H1 (cell line): ENCODE measurements around the gene FGD6. TPM values are rescaled to one million over a fixed set of nuclear protein-coding genes. Genes with fewer than 3 reads are reported as not detected.

Experiments
- CTCF ChIA-PET: fragments of 300-600 bp; sonication (Branson Sonifier 250); formaldehyde crosslinking; loops from one replicate; lab custom pipeline; 2021; ENCODE audit not compliant: partially characterized antibody; lab: Charles Lee
- POLR2A ChIA-PET: fragments of 300-600 bp; sonication (Branson Sonifier 250); formaldehyde crosslinking; loops from one replicate; lab custom pipeline; 2021; ENCODE audit warnings: inconsistent platforms; ENCODE audit not compliant: partially characterized antibody; lab: Charles Lee
- DNase-seq, 2 experiments: peaks; one replicate each; pipeline versions ENCODE4 v3.0.0 to v3.0.0-alpha.2; 2010 to 2022; ENCODE audit warnings: low spot score in 2 of 2, low read depth in 1 of 2, mixed read lengths in 1 of 2
- FAIRE-seq: peaks from 2 replicates; lab custom pipeline; 2011; peaks lifted over from hg19 to GRCh38; lab: Jason Lieb, UNC
- H2AFZ ChIP-seq: 2 replicates; pipeline ENCODE4 v1.8.1; 2012; ENCODE audit warnings: low read length, inconsistent platforms
- H2AK5ac ChIP-seq: 2 replicates; pipeline ENCODE4 v1.6.1; 2013; ENCODE audit warnings: low read depth, low read length
- H2BK120ac ChIP-seq: replicated peaks from 2 replicates; pipeline ENCODE3; 2013; ENCODE audit warnings: low read depth, low read length, inconsistent platforms
- H2BK12ac ChIP-seq: 2 replicates; pipeline ENCODE4 v1.6.1; 2013; ENCODE audit warnings: low read depth, low read length
- H2BK15ac ChIP-seq: 2 replicates; pipeline ENCODE4 v1.6.1; 2013; ENCODE audit warnings: low read length
- H2BK20ac ChIP-seq: 2 replicates; pipeline ENCODE4 v1.6.1; 2013; ENCODE audit warnings: low read length
- H2BK5ac ChIP-seq: 2 replicates; pipeline ENCODE4 v1.6.1; 2013; ENCODE audit warnings: low read depth, low read length
- H3K14ac ChIP-seq: 2 replicates; pipeline ENCODE4 v1.6.1; 2013; ENCODE audit warnings: inconsistent platforms; ENCODE audit not compliant: insufficient read length
- H3K18ac ChIP-seq: 2 replicates; pipeline ENCODE4 v1.6.1; 2013; ENCODE audit warnings: low read length; ENCODE audit errors: extremely low read depth
- H3K23ac ChIP-seq: 2 replicates; pipeline ENCODE4 v1.6.1; 2013; ENCODE audit warnings: inconsistent platforms; ENCODE audit not compliant: insufficient read length
- H3K23me2 ChIP-seq: 2 replicates; pipeline ENCODE4 v1.6.1; 2013; ENCODE audit warnings: low read depth, low read length
- H3K27ac ChIP-seq: 2 replicates; pipeline ENCODE4 v1.6.1; 2011; ENCODE audit warnings: low read depth, low read length, inconsistent platforms
- H3K27me3 ChIP-seq, 4 experiments: replicated peaks in 1 of 4; 1 replicate in 1 of 4; 2 replicates in 3 of 4; pipeline versions ENCODE4 v1.6.1 to v1.8.1; 2011 to 2013; ENCODE audit warnings: low read length in 3 of 4, mild to moderate bottlenecking in 3 of 4, inconsistent platforms in 2 of 4, mixed read lengths in 2 of 4, moderate library complexity in 1 of 4; ENCODE audit not compliant: control insufficient read depth in 3 of 4, insufficient read depth in 3 of 4; ENCODE audit errors: extremely low read depth in 1 of 4
- H3K36me3 ChIP-seq, 4 experiments: 2 replicates each; pipeline versions ENCODE4 v1.6.1 to v1.8.1; 2011 to 2013; ENCODE audit warnings: mild to moderate bottlenecking in 4 of 4, low read length in 3 of 4, moderate library complexity in 2 of 4, control low read depth in 1 of 4, inconsistent platforms in 1 of 4; ENCODE audit not compliant: insufficient read depth in 4 of 4, control insufficient read depth in 2 of 4
- H3K4ac ChIP-seq: replicated peaks from 2 replicates; pipeline ENCODE3; 2013; ENCODE audit warnings: low read length, low read depth, mixed read lengths, inconsistent platforms; ENCODE audit not compliant: insufficient read length
- H3K4me1 ChIP-seq, 4 experiments: replicated peaks in 1 of 4; 1 replicate in 1 of 4; 2 replicates in 3 of 4; pipeline versions ENCODE4 v1.6.1 to v1.8.1; 2011 to 2013; ENCODE audit warnings: low read length in 3 of 4, inconsistent platforms in 2 of 4, mixed read lengths in 1 of 4; ENCODE audit not compliant: insufficient read depth in 4 of 4, control insufficient read depth in 3 of 4
- H3K4me2 ChIP-seq, 2 experiments: 2 replicates each; pipeline versions ENCODE4 v1.6.1 to v1.8.1; 2011 to 2013; ENCODE audit warnings: low read depth in 2 of 2, low read length in 2 of 2, control low read depth in 1 of 2, inconsistent platforms in 1 of 2, mild to moderate bottlenecking in 1 of 2; ENCODE audit not compliant: insufficient read depth in 1 of 2
- H3K4me3 ChIP-seq, 4 experiments: fragments of 200-600, 300-600 bp in 1 of 4; sonication (generic), shearing (Covaris generic), sonication (Bioruptor Twin) in 1 of 4; 2 replicates each; pipeline versions ENCODE4 v1.5.1 to v1.8.1; 2011 to 2016; ENCODE audit warnings: low read length in 4 of 4, low read depth in 3 of 4, control low read depth in 2 of 4, inconsistent platforms in 2 of 4, mild to moderate bottlenecking in 2 of 4, mixed read lengths in 1 of 4, moderate library complexity in 1 of 4; ENCODE audit not compliant: insufficient read depth in 2 of 4; ENCODE audit errors: extremely low read depth in 1 of 4
- H3K56ac ChIP-seq: replicated peaks from 2 replicates; pipeline ENCODE3; 2013; ENCODE audit warnings: low read depth, mild to moderate bottlenecking, mixed read lengths, low read length, inconsistent platforms; ENCODE audit not compliant: insufficient read length
- H3K79me1 ChIP-seq: 2 replicates; pipeline ENCODE4 v1.6.1; 2013; ENCODE audit warnings: low read depth, low read length, control low read depth
- H3K79me2 ChIP-seq, 2 experiments: 2 replicates each; pipeline versions ENCODE4 v1.6.1 to v1.8.1; 2012 to 2013; ENCODE audit warnings: low read length in 2 of 2, mild to moderate bottlenecking in 2 of 2, inconsistent platforms in 1 of 2; ENCODE audit not compliant: insufficient read depth in 2 of 2, control insufficient read depth in 1 of 2
- H3K9ac ChIP-seq, 4 experiments: replicated peaks in 1 of 4; 1 replicate in 1 of 4; 2 replicates in 3 of 4; pipeline versions ENCODE4 v1.6.1 to v1.8.1; 2011 to 2013; ENCODE audit warnings: low read depth in 3 of 4, low read length in 3 of 4, control low read depth in 2 of 4, mild to moderate bottlenecking in 2 of 4, moderate library complexity in 2 of 4, inconsistent platforms in 1 of 4; ENCODE audit errors: extremely low read depth in 1 of 4
- H3K9me3 ChIP-seq, 2 experiments: 2 replicates each; pipeline versions ENCODE4 v1.6.1 to v1.8.1; 2012 to 2013; ENCODE audit warnings: mild to moderate bottlenecking in 2 of 2, moderate library complexity in 2 of 2, control low read depth in 1 of 2, inconsistent platforms in 1 of 2, low read depth in 1 of 2, low read length in 1 of 2, mixed read lengths in 1 of 2; ENCODE audit not compliant: insufficient read depth in 2 of 2
- H4K20me1 ChIP-seq, 2 experiments: replicated peaks in 1 of 2; 2 replicates each; pipeline versions ENCODE3 to v1.8.1; 2011 to 2013; ENCODE audit warnings: inconsistent platforms in 2 of 2, low read length in 2 of 2, mild to moderate bottlenecking in 1 of 2; ENCODE audit not compliant: insufficient read depth in 2 of 2, control insufficient read depth in 1 of 2
- H4K5ac ChIP-seq: 2 replicates; pipeline ENCODE4 v1.6.1; 2013; ENCODE audit warnings: low read length, low read depth, mixed read lengths, inconsistent platforms; ENCODE audit not compliant: insufficient read length
- H4K8ac ChIP-seq: 2 replicates; pipeline ENCODE4 v1.8.0; 2013; ENCODE audit warnings: mild to moderate bottlenecking, moderate library complexity, low read length, inconsistent platforms; ENCODE audit not compliant: insufficient read depth; ENCODE audit errors: extremely low read depth
- H4K91ac ChIP-seq: replicated peaks from 2 replicates; pipeline ENCODE3; 2013; ENCODE audit warnings: low read length, mixed read lengths, inconsistent platforms; ENCODE audit not compliant: insufficient read length
- CBX8 ChIP-seq: fragments of 300-800, 300-1000 bp; sonication (generic); IDR thresholded peaks from 2 replicates; pipeline ENCODE4 v1.7.1; 2016; ENCODE audit warnings: low read depth, low read length, borderline replicate concordance
- CHD1 ChIP-seq: IDR thresholded peaks from 2 replicates; pipeline ENCODE4 v1.6.1; 2012; ENCODE audit warnings: low read depth, low read length, improper control_type of control experiment
- CTBP2 ChIP-seq: IDR thresholded peaks from 2 replicates; pipeline ENCODE4 v1.7.0; 2011; ENCODE audit warnings: borderline replicate concordance, mild to moderate bottlenecking, moderate library complexity, mixed read lengths, low read length; ENCODE audit not compliant: insufficient read depth, insufficient read length
- FOSL1 ChIP-seq: IDR thresholded peaks from 2 replicates; pipeline ENCODE4 v1.6.1; 2011; ENCODE audit warnings: mild to moderate bottlenecking, low read depth, low read length, moderate library complexity; ENCODE audit not compliant: insufficient read depth
- JUND ChIP-seq: IDR thresholded peaks from 2 replicates; pipeline ENCODE4 v1.6.1; 2011; ENCODE audit warnings: mild to moderate bottlenecking, improper control_type of control experiment, low read length
- POLR2A ChIP-seq, 2 experiments: IDR thresholded peaks; 1 replicate in 1 of 2; 2 replicates in 1 of 2; pipeline ENCODE4 v1.6.1; 2011; ENCODE audit warnings: low read depth in 2 of 2, low read length in 2 of 2, mild to moderate bottlenecking in 2 of 2; ENCODE audit errors: control extremely low read depth in 1 of 2
- WGBS, 2 experiments: shearing (Covaris generic) in 1 of 2; methylation state at CpG; one replicate each; pipeline versions ENCODE4 v1.1.6 to v1.1.7; 2013 to 2015; ENCODE audit warnings: low lambda C conversion rate in 2 of 2, mixed read lengths in 2 of 2, inconsistent platforms in 1 of 2, low coverage in 1 of 2, missing lambda C conversion rate in 1 of 2; ENCODE audit not compliant: insufficient replicate concordance in 2 of 2, insufficient coverage in 1 of 2, insufficient read length in 1 of 2; ENCODE audit errors: extremely low coverage in 1 of 2, missing lambda C conversion rate in 1 of 2; 5-methylcytosine and 5-hydroxymethylcytosine counted together
- long read RNA-seq, 2 experiments: library from RNA in 1 of 2; library from capped mRNA in 1 of 2; stranded (forward); transcript quantifications; one replicate each; pipeline ENCODE4 v2.0.0, GENCODE V29; 2021; ENCODE audit warnings: inconsistent platforms in 1 of 2
- polyA minus RNA-seq, 3 experiments: library from RNA; depleted of rRNA, polyadenylated mRNA; stranded (reverse); fragments of >200 nt; gene quantifications; 1 replicate in 2 of 3; 2 replicates in 1 of 3; pipeline ENCODE4 v1.2.3, GENCODE V29; 2011
- polyA plus RNA-seq, 7 experiments: library from polyadenylated mRNA; depleted of rRNA in 3 of 7; stranded (reverse) in 5 of 7; unstranded in 2 of 7; fragments of >200 nt in 5 of 7; fragments of 200-250 nt in 2 of 7; gene quantifications; 1 replicate in 5 of 7; 2 replicates in 1 of 7; 4 replicates in 1 of 7; pipeline versions ENCODE4 v1.2.1 to v1.2.3, GENCODE V29; 2011 to 2013; ENCODE audit warnings: missing spikeins in 2 of 7, mixed read lengths in 2 of 7
- total RNA-seq: library from RNA; stranded (reverse); fragmentation: NEBNext Ultra II Directional; extraction: Animal tissue kit (Norgen Biotek cat#: 25700); gene quantifications from 2 replicates; pipeline ENCODE4 v1.2.1, GENCODE V29; 2021
- TF ChIP-seq, protein P1 (sequence below): IDR thresholded peaks from 2 replicates; pipeline ENCODE4 v1.6.1; 2012; ENCODE audit warnings: inconsistent platforms

The FGD6 gene
- total RNA-seq (22.4 and 24.3 TPM in 2 replicates), polyA plus RNA-seq (2011; rRNA removed) (5.8 and 12.2 TPM in 2 replicates), polyA minus RNA-seq (2011; rRNA and poly(A)+ RNA removed) (18.2 and 35.8 TPM in 2 replicates)
- 8.6 TPM for polyA plus RNA-seq (2011; cell fraction: cytosol; rRNA removed)
- polyA plus RNA-seq (2011; cell fraction: nucleus; rRNA removed): 5.5 TPM
- polyA plus RNA-seq (2012, experiment 1 of 2): 7.4 to 12.5 TPM (median 9.1 TPM) in 4 replicates
- polyA plus RNA-seq (2012, experiment 2 of 2): 0.49 TPM
- polyA plus RNA-seq (2013, experiment 1 of 2): 11.1 TPM
- 11.6 TPM for polyA plus RNA-seq (2013, experiment 2 of 2)
- polyA minus RNA-seq (2011; cell fraction: cytosol; rRNA and poly(A)+ RNA removed): 19.5 TPM
- 65.5 TPM for polyA minus RNA-seq (2011; cell fraction: nucleus; rRNA and poly(A)+ RNA removed)
- long read RNA-seq, experiment 1, partial matches to known transcripts: 5 of 16 reads
- long read RNA-seq, experiment 1, other reads (novel, unspliced or antisense): 11 of 16 reads
- long read RNA-seq, experiment 2, partial matches to known transcripts: 4 of 6 reads
- long read RNA-seq, experiment 2, other reads (novel, unspliced or antisense): 2 of 6 reads

GRCh38 chr12:95217377-95218149, at the start of gene FGD6, which contains the start of gene VEZT:
Gene FGD6, minus strand, starts transcription at chr12:95217467. Its CDS starts 227 bp downstream, at chr12:95217240.
Gene VEZT, plus strand, starts transcription at chr12:95217807. Its CDS starts 44 bp downstream, at chr12:95217851.
- no peak within 1 kb of the TSS for H2BK20ac ChIP-seq
- peaks cover 0 to 1% of the 10 kb centered on the region in 2 experiments for H4K20me1 ChIP-seq
- ChIA-PET POLR2A (interaction anchor here (0.6 to 9.0 kb wide), 26 partner anchors 8 to 376 kb away, joined by 3 to 89 read pairs (median 3); partner anchors contain the start of genes NDUFA12 and NR2C1), CTCF (interaction anchor here (0.9 to 1.9 kb wide), 3 partner anchors 12 to 100 kb away, joined by 4 to 5 read pairs (median 4); no protein-coding TSS in a partner anchor)
- DNase-seq: peak; percentile 96 to 99
- FAIRE-seq: peak; percentile 81
- peaks cover 7% of the 10 kb centered on the region for H3K23me2 ChIP-seq
- H2AK5ac ChIP-seq: no peak within 1 kb of the TSS; the same call in 1 of the 2 replicates
- H4K5ac ChIP-seq: peak within 1 kb of the TSS; percentile 95
- H3K4ac ChIP-seq: peak within 1 kb of the TSS; percentile 95
- H3K9ac ChIP-seq: peak within 1 kb of the TSS; percentile 91 to 97 (median 94)
- H3K9me3 ChIP-seq: no peaks in the 10 kb centered on the region
- H2BK5ac ChIP-seq: peak within 1 kb of the TSS; percentile 99
- peak within 1 kb of the TSS; percentile 86; the same call in 1 of the 2 replicates for H2AFZ ChIP-seq
- H3K4me2 ChIP-seq: peak within 1 kb of the TSS; percentile 78 to 90
- H3K23ac ChIP-seq: no peak within 1 kb of the TSS
- H3K79me1 ChIP-seq: peaks cover 4% of the 10 kb centered on the region; the same call in 1 of the 2 replicates
- peak within 1 kb of the TSS; percentile 97 for H3K56ac ChIP-seq
- H2BK12ac ChIP-seq: peak within 1 kb of the TSS; percentile 72; the same call in 1 of the 2 replicates
- H3K4me1 ChIP-seq: peaks cover 0 to 9% (median 2%) of the 10 kb centered on the region in 4 experiments; a peak in 3 of 7 replicates
- no peaks in the 10 kb centered on the region; a peak in 1 of 8 replicates for H3K36me3 ChIP-seq
- H2BK120ac ChIP-seq: peak within 1 kb of the TSS; percentile 83
- H3K79me2 ChIP-seq: peaks cover 13 to 88% of the 10 kb centered on the region in 2 experiments
- H4K8ac ChIP-seq: peak within 1 kb of the TSS; percentile 95
- H3K18ac ChIP-seq: peak within 1 kb of the TSS; percentile 99
- peak within 1 kb of the TSS; percentile 99 for H4K91ac ChIP-seq
- H3K27ac ChIP-seq: peak within 1 kb of the TSS; percentile 97
- no peaks in the 10 kb centered on the region for H3K27me3 ChIP-seq
- 1% methylated on average over 69 of the region's 75 CpGs; no CpG with 5 or more reads in 1 of the 2 experiments for WGBS, 2 experiments
- peak within 1 kb of the TSS; percentile 77 to 93 (median 86) for H3K4me3 ChIP-seq
- 0 out of 2 replicates have a peak within 1 kb of the TSS, but pooled peaks have one; percentile 63 for H2BK15ac ChIP-seq
- H3K14ac ChIP-seq: no peak within 1 kb of the TSS
- TF ChIP-seq POLR2A (IDR thresholded peaks at IDR 0.05; ENCODE audit: control extremely low read depth in 1 of 2, low read depth in 2 of 2, low read length in 2 of 2) (peak; percentile 60 to 64), CBX8 (no peak), CHD1 (no peak), CTBP2 (no peak), FOSL1 (no peak), JUND (no peak)
- TF ChIP-seq, protein P1, sequence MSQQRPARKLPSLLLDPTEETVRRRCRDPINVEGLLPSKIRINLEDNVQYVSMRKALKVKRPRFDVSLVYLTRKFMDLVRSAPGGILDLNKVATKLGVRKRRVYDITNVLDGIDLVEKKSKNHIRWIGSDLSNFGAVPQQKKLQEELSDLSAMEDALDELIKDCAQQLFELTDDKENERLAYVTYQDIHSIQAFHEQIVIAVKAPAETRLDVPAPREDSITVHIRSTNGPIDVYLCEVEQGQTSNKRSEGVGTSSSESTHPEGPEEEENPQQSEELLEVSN: peak; percentile 91
